ENCODE results near the gene IFT57.

IFT57 gene

GRCh38 chr3:108215871-108216270, 6.4 kb downstream of the IFT57 start:
- DNase-seq, result no peak

- DNase-seq, result no peak
These were observed 12.6 kb downstream of the IFT57 start for GRCh38 chr3:108209579-108209978.

GRCh38 chr3:108208831-108209230, 13.4 kb downstream of the IFT57 start:
- DNase-seq, result no peak

GRCh38 chr3:108202834-108203233, 19.4 kb downstream of the IFT57 start:
- no peak for DNase-seq

GRCh38 chr3:108202080-108202479, 20.1 kb downstream of the IFT57 start:
- DNase-seq, result no peak

GRCh38 chr3:108201258-108201657, 21.0 kb downstream of the IFT57 start:
- no peak for DNase-seq

- DNase-seq, result no peak
These were observed 21.6 kb downstream of the IFT57 start for GRCh38 chr3:108200578-108200977.

GRCh38 chr3:108200024-108200423, 22.2 kb downstream of the IFT57 start:
- no peak for DNase-seq

- no peak for DNase-seq
These were observed 30.8 kb downstream of the IFT57 start for GRCh38 chr3:108191394-108191793.

GRCh38 chr3:108190346-108190745, 31.9 kb downstream of the IFT57 start:
- no peak for DNase-seq

GRCh38 chr3:108189440-108189839, 32.8 kb downstream of the IFT57 start:
- no peak for DNase-seq

- no peak for DNase-seq
These were observed 36.7 kb downstream of the IFT57 start for GRCh38 chr3:108185536-108185935.

- DNase-seq, result no peak
These were observed 37.4 kb downstream of the IFT57 start for GRCh38 chr3:108184824-108185223.

GRCh38 chr3:108183971-108184370, 38.3 kb downstream of the IFT57 start:
- DNase-seq, result no peak

GRCh38 chr3:108183181-108183580, 39.0 kb downstream of the IFT57 start:
- DNase-seq, result no peak

GRCh38 chr3:108182339-108182738, 39.9 kb downstream of the IFT57 start:
- no peak for DNase-seq

GRCh38 chr3:108181172-108181571, 41.1 kb downstream of the IFT57 start:
- no peak for DNase-seq

- DNase-seq, result no peak
These were observed 42.0 kb downstream of the IFT57 start for GRCh38 chr3:108180194-108180593.

GRCh38 chr3:108178676-108179075, 43.5 kb downstream of the IFT57 start:
- no peak for DNase-seq

- no peak for DNase-seq
These were observed 44.7 kb downstream of the IFT57 start for GRCh38 chr3:108177536-108177935.

GRCh38 chr3:108175352-108175751, 46.9 kb downstream of the IFT57 start:
- no peak for DNase-seq

GRCh38 chr3:108171106-108171505, 51.1 kb downstream of the IFT57 start:
- no peak for DNase-seq

- DNase-seq, result no peak
These were observed 57.8 kb downstream of the IFT57 start for GRCh38 chr3:108164391-108164790.

- DNase-seq, result no peak
These were observed 62.4 kb downstream of the IFT57 start for GRCh38 chr3:108159865-108160264.

- no peak for DNase-seq
These were observed 63.1 kb downstream of the IFT57 start for GRCh38 chr3:108159105-108159504.

GRCh38 chr3:108158251-108158650, 64.0 kb downstream of the IFT57 start:
- DNase-seq, result no peak
